SK-N-SH (cell line): ENCODE measurements around the gene MCTP1. TPM values are rescaled to one million over a fixed set of nuclear protein-coding genes. Genes with fewer than 3 reads are reported as not detected.

Experiments
- CTCF ChIA-PET: fragments of 300-600, 350-600 bp; formaldehyde crosslinking; extraction: SDS; loops from one replicate; lab custom pipeline; 2021; lab: Yijun Ruan, JAX
- POLR2A ChIA-PET: fragments of 350-600 bp; sonication (Branson Sonifier 250); formaldehyde crosslinking; extraction: SDS; loops from one replicate; lab custom pipeline; 2020; ENCODE audit warnings: antibody characterized with exemption, inconsistent platforms; lab: Yijun Ruan, JAX
- DNase-seq: peaks from one replicate; pipeline ENCODE4 v3.0.0; 2012
- H2AFZ ChIP-seq: fragments of 200-600 bp; sonication (generic); 2 replicates; pipeline ENCODE4 v1.8.1; 2016; ENCODE audit warnings: antibody characterized with exemption, mild to moderate bottlenecking, low read depth
- H3F3A ChIP-seq: fragments of 200-600 bp; sonication (generic); replicated peaks from 2 replicates; pipeline ENCODE3; 2016; ENCODE audit warnings: antibody characterized with exemption, mild to moderate bottlenecking; ENCODE audit not compliant: insufficient read depth
- H3K27ac ChIP-seq, 2 experiments: fragments of 200-500 bp in 1 of 2; fragments of 200-600 bp in 1 of 2; sonication (Bioruptor generic) in 1 of 2; sonication (generic), shearing (Covaris generic) in 1 of 2; 2 replicates each; pipeline versions ENCODE4 v1.5.1 to v1.6.1; 2014 to 2016; ENCODE audit warnings: low read depth in 2 of 2, inconsistent platforms in 1 of 2, low read length in 1 of 2, mild to moderate bottlenecking in 1 of 2, mixed read lengths in 1 of 2
- H3K27me3 ChIP-seq: fragments of 200-600 bp; sonication (generic), shearing (Covaris generic); 2 replicates; pipeline ENCODE4 v1.6.1; 2016; ENCODE audit warnings: mixed run types; ENCODE audit not compliant: insufficient read depth
- H3K36me3 ChIP-seq, 2 experiments: fragments of 200-500 bp in 1 of 2; fragments of 200-600 bp in 1 of 2; sonication (Bioruptor generic) in 1 of 2; sonication (generic) in 1 of 2; replicated peaks in 1 of 2; 2 replicates each; pipeline versions ENCODE3 to v1.5.1; 2014 to 2016; ENCODE audit warnings: low read length in 1 of 2, mild to moderate bottlenecking in 1 of 2; ENCODE audit not compliant: insufficient read depth in 2 of 2, control insufficient read depth in 1 of 2
- H3K4me1 ChIP-seq, 2 experiments: fragments of 200-500 bp in 1 of 2; fragments of 200-600 bp in 1 of 2; sonication (Bioruptor generic) in 1 of 2; sonication (generic), shearing (Covaris generic) in 1 of 2; 2 replicates each; pipeline versions ENCODE4 v1.5.1 to v1.6.1; 2014 to 2016; ENCODE audit warnings: low read depth in 1 of 2, low read length in 1 of 2, mixed run types in 1 of 2; ENCODE audit not compliant: insufficient read depth in 2 of 2, control insufficient read depth in 1 of 2
- H3K4me2 ChIP-seq: fragments of 200-600 bp; sonication (generic), shearing (Covaris generic); 2 replicates; pipeline ENCODE4 v1.6.1; 2017; ENCODE audit warnings: mixed run types
- H3K4me3 ChIP-seq, 2 experiments: fragments of 200-500 bp in 1 of 2; fragments of 200-600 bp in 1 of 2; sonication (Bioruptor generic) in 1 of 2; sonication (generic), shearing (Covaris generic) in 1 of 2; 2 replicates each; pipeline versions ENCODE4 v1.5.1 to v1.8.1; 2014 to 2016; ENCODE audit warnings: low read depth in 2 of 2, inconsistent platforms in 1 of 2, low read length in 1 of 2, mild to moderate bottlenecking in 1 of 2, mixed read lengths in 1 of 2, moderate library complexity in 1 of 2
- H3K79me2 ChIP-seq: fragments of 200-600 bp; sonication (generic); 2 replicates; pipeline ENCODE4 v1.8.1; 2017; ENCODE audit warnings: mild to moderate bottlenecking; ENCODE audit not compliant: insufficient read depth
- H3K9ac ChIP-seq: fragments of 200-600 bp; sonication (generic); 2 replicates; pipeline ENCODE4 v1.6.1; 2017; ENCODE audit warnings: mixed run types
- H3K9me2 ChIP-seq: fragments of 200-600 bp; sonication (generic); 2 replicates; pipeline ENCODE4 v1.6.1; 2017; ENCODE audit warnings: mixed run types
- H3K9me3 ChIP-seq: fragments of 200-600 bp; sonication (generic); 2 replicates; pipeline ENCODE4 v1.6.1; 2017; ENCODE audit warnings: mixed run types, mild to moderate bottlenecking, moderate library complexity
- H4K20me1 ChIP-seq: fragments of 200-600 bp; sonication (generic); 2 replicates; pipeline ENCODE4 v1.6.1; 2017; ENCODE audit warnings: mild to moderate bottlenecking, mixed run types; ENCODE audit not compliant: insufficient read depth
- CHD2 ChIP-seq: fragments of 150-350 bp; IDR thresholded peaks from 2 replicates; pipeline ENCODE4 v1.6.1; 2018; ENCODE audit warnings: low read length; ENCODE audit not compliant: partially characterized antibody
- EP300 ChIP-seq, 2 experiments: IDR thresholded peaks; 2 replicates each; pipeline versions ENCODE4 v1.4.0 to v1.6.1; 2012; ENCODE audit warnings: borderline replicate concordance in 1 of 2, low read depth in 1 of 2, low read length in 1 of 2
- FOXJ3 ChIP-seq: sonication (generic); formaldehyde crosslinking; IDR thresholded peaks from 2 replicates; pipeline ENCODE4 v1.5.1; 2020; ENCODE audit warnings: mild to moderate bottlenecking, missing genetic modification reagents
- FOXM1 ChIP-seq: IDR thresholded peaks from 2 replicates; pipeline ENCODE4 v1.4.0; 2012; ENCODE audit warnings: low read depth, mild to moderate bottlenecking
- GATA2 ChIP-seq: sonication (generic); formaldehyde crosslinking; IDR thresholded peaks from 2 replicates; pipeline ENCODE4 v1.5.0; 2020; ENCODE audit warnings: mild to moderate bottlenecking, missing genetic modification reagents
- MXI1 ChIP-seq: IDR thresholded peaks from 2 replicates; pipeline ENCODE4 v1.6.1; 2012; ENCODE audit warnings: mild to moderate bottlenecking, low read depth, low read length, improper control_type of control experiment
- NRF1 ChIP-seq: IDR thresholded peaks from 2 replicates; pipeline ENCODE4 v1.6.1; 2012; ENCODE audit warnings: low read depth, mild to moderate bottlenecking, low read length
- PBX3 ChIP-seq: IDR thresholded peaks from 2 replicates; pipeline ENCODE4; 2012
- POLR2AphosphoS5 ChIP-seq: IDR thresholded peaks from 2 replicates; pipeline ENCODE4 v1.6.1; 2012; ENCODE audit warnings: low read depth, low read length
- RAD21 ChIP-seq: IDR thresholded peaks from 2 replicates; pipeline ENCODE4 v1.6.1; 2012; ENCODE audit warnings: mild to moderate bottlenecking, low read length
- RCOR1 ChIP-seq: fragments of 150-350 bp; IDR thresholded peaks from 2 replicates; pipeline ENCODE4 v1.6.1; 2017; ENCODE audit warnings: antibody characterized with exemption, low read length
- REST ChIP-seq: IDR thresholded peaks from 2 replicates; pipeline ENCODE4 v1.6.1; 2012; ENCODE audit warnings: mild to moderate bottlenecking, low read depth, low read length, moderate library complexity
- RFX5 ChIP-seq: IDR thresholded peaks from 2 replicates; pipeline ENCODE4 v1.6.1; 2012; ENCODE audit warnings: mild to moderate bottlenecking, improper control_type of control experiment, low read length
- SIN3A ChIP-seq: IDR thresholded peaks from 2 replicates; pipeline ENCODE4 v1.6.1; 2012; ENCODE audit warnings: low read depth, mild to moderate bottlenecking, low read length, moderate library complexity, borderline replicate concordance
- USF1 ChIP-seq: IDR thresholded peaks from 2 replicates; pipeline ENCODE4 v1.4.0; 2012; ENCODE audit warnings: low read depth, borderline replicate concordance
- USF2 ChIP-seq: fragments of 150-350 bp; IDR thresholded peaks from 2 replicates; pipeline ENCODE4 v1.6.1; 2017; ENCODE audit warnings: antibody characterized with exemption, low read length, low read depth, borderline replicate concordance
- WGBS: methylation state at CpG from one replicate; pipeline ENCODE4 v1.1.6; 2017; ENCODE audit warnings: low lambda C conversion rate; 5-methylcytosine and 5-hydroxymethylcytosine counted together
- polyA plus RNA-seq, 3 experiments: library from polyadenylated mRNA; depleted of rRNA; stranded (reverse); fragments of >200 nt; gene quantifications; 2 replicates each; pipeline ENCODE4 v1.2.3, GENCODE V29; 2012

Gene MCTP1
- polyA plus RNA-seq, 1 of the 3 experiments (the other 2 are of a cell fraction): 0.53 TPM

- POLR2A ChIA-PET: no interaction called here
- 90% methylated on average over 9 of the region's 9 CpGs for WGBS
- H3K4me3 ChIP-seq: no peak overlapping the region
Measured at GRCh38 chr5:94891972-94892371, 392.9 kb downstream of the MCTP1 start.

GRCh38 chr5:94891565-94891964, 393.3 kb downstream of the MCTP1 start:
- H3K27me3 ChIP-seq: no peaks in the 10 kb centered on the region
- H3F3A ChIP-seq: no peaks in the 10 kb centered on the region
- ChIA-PET POLR2A (no interaction called here), CTCF (no interaction called here)
- H2AFZ ChIP-seq: no peak overlapping the region
- no peak overlapping the region for H3K9ac ChIP-seq
- no peak for DNase-seq
- TF ChIP-seq MXI1 (no peak), FOXJ3 (no peak), PBX3 (no peak), GATA2 (CRISPR knock-in tag) (no peak), USF2 (no peak)
- H3K4me1 ChIP-seq: peaks cover 0 to 8% of the 10 kb centered on the region in 2 experiments; a peak in 2 of 4 replicates
- no peak overlapping the region for H3K27ac ChIP-seq
- H3K9me2 ChIP-seq: no peaks in the 10 kb centered on the region
- H3K4me2 ChIP-seq: no peak overlapping the region
- H3K9me3 ChIP-seq: no peaks in the 10 kb centered on the region
- H3K4me3 ChIP-seq: no peak overlapping the region
- WGBS: 87% methylated on average over 5 of the region's 5 CpGs
- H3K36me3 ChIP-seq: no peaks in the 10 kb centered on the region
- H4K20me1 ChIP-seq: no peaks in the 10 kb centered on the region
- no peaks in the 10 kb centered on the region for H3K79me2 ChIP-seq

More at GRCh38 chr5:94891972-94892371, 392.9 kb downstream of the MCTP1 start:
- Histone ChIP-seq H3K79me2 (no peaks in the 10 kb centered on the region), H3K4me2 (no peak overlapping the region), H4K20me1 (no peaks in the 10 kb centered on the region), H3K36me3 (no peaks in the 10 kb centered on the region), H3K9ac (no peak overlapping the region), H3K4me1 (peaks cover 0 to 8% of the 10 kb centered on the region in 2 experiments; a peak in 2 of 4 replicates), H2AFZ (no peak overlapping the region), H3F3A (no peaks in the 10 kb centered on the region), H3K9me3 (no peaks in the 10 kb centered on the region), H3K27ac (no peak overlapping the region), H3K27me3 (no peaks in the 10 kb centered on the region), H3K9me2 (no peaks in the 10 kb centered on the region)
- no peak for DNase-seq
- TF ChIP-seq MXI1 (no peak), GATA2 (CRISPR knock-in tag) (no peak), RAD21 (no peak)
- CTCF ChIA-PET: no interaction called here

GRCh38 chr5:94890907-94891306, 394.0 kb downstream of the MCTP1 start:
- ChIA-PET POLR2A (no interaction called here), CTCF (no interaction called here)
- H2AFZ ChIP-seq: no peak overlapping the region
- no peak overlapping the region for H3K4me3 ChIP-seq
- no peaks in the 10 kb centered on the region for H4K20me1 ChIP-seq
- no peaks in the 10 kb centered on the region for H3K9me3 ChIP-seq
- H3K27me3 ChIP-seq: no peaks in the 10 kb centered on the region
- no peaks in the 10 kb centered on the region for H3F3A ChIP-seq
- H3K36me3 ChIP-seq: no peaks in the 10 kb centered on the region
- DNase-seq: no peak
- H3K79me2 ChIP-seq: no peaks in the 10 kb centered on the region
- 87% methylated on average over 4 of the region's 4 CpGs for WGBS
- no peaks in the 10 kb centered on the region for H3K9me2 ChIP-seq
- H3K9ac ChIP-seq: no peak overlapping the region
- no peak overlapping the region for H3K4me2 ChIP-seq
- peaks cover 0 to 8% of the 10 kb centered on the region in 2 experiments; a peak in 2 of 4 replicates for H3K4me1 ChIP-seq
- no peak overlapping the region for H3K27ac ChIP-seq
- TF ChIP-seq FOXM1: no peak
- TF ChIP-seq USF1: no peak
- no peak for TF ChIP-seq CHD2
- no peak for TF ChIP-seq REST
- TF ChIP-seq NRF1: no peak
- TF ChIP-seq RFX5: no peak
- TF ChIP-seq RCOR1: no peak
- TF ChIP-seq POLR2AphosphoS5: no peak
- TF ChIP-seq EP300 (IDR thresholded peaks at IDR 0.05; ENCODE audit: borderline replicate concordance in 1 of 2, low read depth in 1 of 2, low read length in 1 of 2): no peak
- TF ChIP-seq SIN3A: no peak
- no peak for TF ChIP-seq FOXJ3
